ENCODE results near the gene DNAH11.
A peak's percentile ranks its signal among the peaks of the same experiment; 100 is the strongest.

The DNAH11 gene

DNA sequence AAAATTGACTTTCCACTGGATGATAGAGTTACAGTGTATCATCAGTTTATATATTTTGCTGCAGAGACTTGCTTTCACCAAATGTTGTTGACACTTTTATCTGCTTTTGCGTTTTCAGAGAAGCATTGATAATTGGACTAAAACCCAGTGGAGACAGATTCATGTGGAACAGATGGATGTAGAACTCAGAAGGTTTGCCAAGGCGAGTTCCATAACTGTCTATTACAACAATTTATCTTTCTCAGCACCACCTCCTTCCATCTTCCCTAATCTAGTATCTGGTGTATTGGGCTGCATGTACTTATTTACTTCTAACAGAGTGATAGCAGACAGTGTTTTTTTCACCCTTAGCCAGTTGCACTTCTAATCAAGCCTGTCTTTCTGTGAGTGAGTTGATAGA lies 73.3 kb downstream of the DNAH11 start:
- ChIA-PET CTCF (no interaction called here), POLR2A (no interaction called here)
- no peak for TF ChIP-seq TARDBP (IDR thresholded peaks at IDR 0.05)
- TF ChIP-seq PKNOX1 (IDR thresholded peaks at IDR 0.05), result no peak
- TF ChIP-seq FOXM1 (IDR thresholded peaks at IDR 0.05; ENCODE audit: borderline replicate concordance), result no peak
- no peak for TF ChIP-seq NFRKB (IDR thresholded peaks at IDR 0.05)
- no peak for TF ChIP-seq LEF1 (IDR thresholded peaks at IDR 0.05; ENCODE audit: borderline replicate concordance)
- no peak for TF ChIP-seq BHLHE40 (IDR thresholded peaks at IDR 0.05; ENCODE audit: borderline replicate concordance)
- TF ChIP-seq ELF4 (IDR thresholded peaks at IDR 0.05), result no peak
- TF ChIP-seq SP1 (IDR thresholded peaks at IDR 0.05), result no peak
- TF ChIP-seq FOXA1 (IDR thresholded peaks at IDR 0.05), result no peak
- TF ChIP-seq HDGF (IDR thresholded peaks at IDR 0.05; ENCODE audit: borderline replicate concordance), result no peak
- no peak for TF ChIP-seq ARNT (IDR thresholded peaks at IDR 0.05)
- TF ChIP-seq SUZ12 (IDR thresholded peaks at IDR 0.05), result no peak
- no peak for TF ChIP-seq ZNF384 (IDR thresholded peaks at IDR 0.05)
- TF ChIP-seq CTBP1 (IDR thresholded peaks at IDR 0.05; ENCODE audit: borderline replicate concordance), result no peak
- no peak for TF ChIP-seq L3MBTL2 (conservative IDR thresholded peaks at IDR 0.05)
- no peak for TF ChIP-seq FOXK2 (IDR thresholded peaks at IDR 0.05)
- no peak for DNase-seq (ENCODE audit: extremely low spot score)

GRCh38 chr7:21616796-21617436 lies 74.1 kb downstream of the DNAH11 start:
- peak; percentile 12 for DNase-seq (ENCODE audit: extremely low spot score)
- POLR2A ChIA-PET, result no interaction called here
- CTCF ChIA-PET, result no interaction called here

GRCh38 chr7:21617513-21617912 lies 74.7 kb downstream of the DNAH11 start:
- CTCF ChIA-PET, result interaction anchor here (0.5 kb wide), 1 partner anchor 27 kb away, joined by 3 read pairs; no protein-coding TSS in a partner anchor
- TF ChIP-seq SP1 (IDR thresholded peaks at IDR 0.05), result no peak
- no peak for TF ChIP-seq L3MBTL2 (conservative IDR thresholded peaks at IDR 0.05)
- TF ChIP-seq NFRKB (IDR thresholded peaks at IDR 0.05), result no peak
- no peak for TF ChIP-seq FOXM1 (IDR thresholded peaks at IDR 0.05; ENCODE audit: borderline replicate concordance)
- DNase-seq (ENCODE audit: extremely low spot score), result no peak
- POLR2A ChIA-PET, result no interaction called here

More at GRCh38 chr7:21616796-21617436, 74.1 kb downstream of the DNAH11 start:
- TF ChIP-seq BHLHE40 (IDR thresholded peaks at IDR 0.05; ENCODE audit: borderline replicate concordance) (no peak), CTBP1 (IDR thresholded peaks at IDR 0.05; ENCODE audit: borderline replicate concordance) (peak; percentile 80; the same call in 1 of the 2 replicates), FOXM1 (IDR thresholded peaks at IDR 0.05; ENCODE audit: borderline replicate concordance) (no peak)

- POLR2A ChIA-PET, result no interaction called here
- CTCF ChIA-PET, result interaction anchor here (0.5 kb wide), 1 partner anchor 27 kb away, joined by 3 read pairs; no protein-coding TSS in a partner anchor
Observed at GRCh38 chr7:21617916-21618390, 75.1 kb downstream of the DNAH11 start.

GRCh38 chr7:21618706-21619105 lies 75.9 kb downstream of the DNAH11 start:
- CTCF ChIA-PET, result no interaction called here
- DNase-seq (ENCODE audit: extremely low spot score), result no peak
- POLR2A ChIA-PET, result no interaction called here
- TF ChIP-seq TARDBP (IDR thresholded peaks at IDR 0.05), result no peak
- TF ChIP-seq FOXM1 (IDR thresholded peaks at IDR 0.05; ENCODE audit: borderline replicate concordance), result no peak
- no peak for TF ChIP-seq FOXK2 (IDR thresholded peaks at IDR 0.05)
- TF ChIP-seq SP1 (IDR thresholded peaks at IDR 0.05), result no peak
- TF ChIP-seq ARNT (IDR thresholded peaks at IDR 0.05), result no peak
- TF ChIP-seq HDGF (IDR thresholded peaks at IDR 0.05; ENCODE audit: borderline replicate concordance), result no peak

More at GRCh38 chr7:21617916-21618390, 75.1 kb downstream of the DNAH11 start:
- DNase-seq (ENCODE audit: extremely low spot score), result no peak
- TF ChIP-seq PKNOX1 (IDR thresholded peaks at IDR 0.05) (no peak), FOXA1 (IDR thresholded peaks at IDR 0.05) (no peak), CTBP1 (IDR thresholded peaks at IDR 0.05; ENCODE audit: borderline replicate concordance) (no peak), LEF1 (IDR thresholded peaks at IDR 0.05; ENCODE audit: borderline replicate concordance) (no peak), SP1 (IDR thresholded peaks at IDR 0.05) (no peak), ARNT (IDR thresholded peaks at IDR 0.05) (no peak), FOXM1 (IDR thresholded peaks at IDR 0.05; ENCODE audit: borderline replicate concordance) (no peak), ELF4 (IDR thresholded peaks at IDR 0.05) (no peak), FOXK2 (IDR thresholded peaks at IDR 0.05) (no peak), L3MBTL2 (conservative IDR thresholded peaks at IDR 0.05) (no peak), TARDBP (IDR thresholded peaks at IDR 0.05) (no peak), ZNF384 (IDR thresholded peaks at IDR 0.05) (no peak)

- CTCF ChIA-PET, result no interaction called here
- POLR2A ChIA-PET, result no interaction called here
- TF ChIP-seq ELF4 (IDR thresholded peaks at IDR 0.05) (no peak), FOXK2 (IDR thresholded peaks at IDR 0.05) (no peak), FOXM1 (IDR thresholded peaks at IDR 0.05; ENCODE audit: borderline replicate concordance) (no peak), FOXA1 (IDR thresholded peaks at IDR 0.05) (no peak), SUZ12 (IDR thresholded peaks at IDR 0.05) (no peak), L3MBTL2 (conservative IDR thresholded peaks at IDR 0.05) (no peak), SP1 (IDR thresholded peaks at IDR 0.05) (no peak), PKNOX1 (IDR thresholded peaks at IDR 0.05) (no peak), ARNT (IDR thresholded peaks at IDR 0.05) (no peak), HDGF (IDR thresholded peaks at IDR 0.05; ENCODE audit: borderline replicate concordance) (no peak), BHLHE40 (IDR thresholded peaks at IDR 0.05; ENCODE audit: borderline replicate concordance) (no peak)
- no peak for DNase-seq (ENCODE audit: extremely low spot score)
Observed at GRCh38 chr7:21620054-21620453, 77.2 kb downstream of the DNAH11 start.
